ENCODE data around the gene DIPK1A. TPM values are rescaled to one million over a fixed set of nuclear protein-coding genes. Genes with fewer than 3 reads are reported as not detected.

The DIPK1A gene
- total and polyA plus RNA-seq, 2 donors (not counting 1 experiment from before 2014, with no cell fraction given), result 19.7 to 85.7 TPM

- H4K20me1 ChIP-seq (ENCODE audit: control insufficient read depth, extremely low read depth, insufficient read depth, low read length), result no peaks in the 10 kb centered on the region
- H3K4me2 ChIP-seq (ENCODE audit: extremely low read depth, insufficient read depth, low read length), result no peak overlapping the region
- H3K4me1 ChIP-seq (ENCODE audit: control insufficient read depth, extremely low read depth, insufficient read depth, low read length), result peaks cover 2% of the 10 kb centered on the region
- no peak overlapping the region for H2AFZ ChIP-seq (ENCODE audit: low read length)
- no peak overlapping the region for H3K9ac ChIP-seq (ENCODE audit: insufficient read depth, low read length)
- no peak for DNase-seq (ENCODE audit: low read depth in 2 of 2)
- H3K27ac ChIP-seq (ENCODE audit: insufficient read depth, low read length), result no peak overlapping the region
- H3K79me2 ChIP-seq (ENCODE audit: control insufficient read depth, insufficient read depth, low read length), result no peaks in the 10 kb centered on the region
- no peaks in the 10 kb centered on the region for H3K9me3 ChIP-seq (ENCODE audit: control insufficient read depth, insufficient read depth, low read depth, low read length)
- TF ChIP-seq CTCF (conservative IDR thresholded peaks at IDR 0.05 in 1 of 2, IDR thresholded peaks at IDR 0.05 in 1 of 2; ENCODE audit: low read depth in 1 of 2, low read length in 2 of 2) (no peak), EZH2 (IDR thresholded peaks at IDR 0.05; ENCODE audit: low read length, missing control alignments) (no peak)
- no peaks in the 10 kb centered on the region for H3K27me3 ChIP-seq (ENCODE audit: control insufficient read depth, insufficient read depth, low read length)
- no peaks in the 10 kb centered on the region for H3K36me3 ChIP-seq (ENCODE audit: control insufficient read depth, insufficient read depth, low read length)
- no peak overlapping the region for H3K4me3 ChIP-seq (replicated peaks in 1 of 4; ENCODE audit: control extremely low read depth in 1 of 4, insufficient read depth in 1 of 4, low read depth in 3 of 4, low read length in 4 of 4)
These were observed 36.8 kb downstream of the DIPK1A start for GRCh38 chr1:92924501-92924900.

GRCh38 chr1:92923664-92924063 lies 37.6 kb downstream of the DIPK1A start:
- no peak for TF ChIP-seq EZH2 (IDR thresholded peaks at IDR 0.05; ENCODE audit: low read length, missing control alignments)
- no peak for TF ChIP-seq CTCF (conservative IDR thresholded peaks at IDR 0.05 in 1 of 2, IDR thresholded peaks at IDR 0.05 in 1 of 2; ENCODE audit: low read depth in 1 of 2, low read length in 2 of 2)
- Histone ChIP-seq H3K36me3 (ENCODE audit: control insufficient read depth, insufficient read depth, low read length) (no peaks in the 10 kb centered on the region), H3K27me3 (ENCODE audit: control insufficient read depth, insufficient read depth, low read length) (no peaks in the 10 kb centered on the region), H3K4me1 (ENCODE audit: control insufficient read depth, extremely low read depth, insufficient read depth, low read length) (peaks cover 2% of the 10 kb centered on the region), H2AFZ (ENCODE audit: low read length) (no peak overlapping the region), H3K4me3 (replicated peaks in 1 of 4; ENCODE audit: control extremely low read depth in 1 of 4, insufficient read depth in 1 of 4, low read depth in 3 of 4, low read length in 4 of 4) (peak overlapping the region in 2 of 4 experiments; percentile 12 to 39), H4K20me1 (ENCODE audit: control insufficient read depth, extremely low read depth, insufficient read depth, low read length) (no peaks in the 10 kb centered on the region), H3K4me2 (ENCODE audit: extremely low read depth, insufficient read depth, low read length) (peak overlapping the region; percentile 39), H3K27ac (ENCODE audit: insufficient read depth, low read length) (peak overlapping the region; percentile 13), H3K9ac (ENCODE audit: insufficient read depth, low read length) (no peak overlapping the region), H3K9me3 (ENCODE audit: control insufficient read depth, insufficient read depth, low read depth, low read length) (no peaks in the 10 kb centered on the region), H3K79me2 (ENCODE audit: control insufficient read depth, insufficient read depth, low read length) (no peaks in the 10 kb centered on the region)
- DNase-seq (ENCODE audit: low read depth in 2 of 2), result peak in 1 of 2 donors; percentile 69

- Histone ChIP-seq H3K79me2 (ENCODE audit: control insufficient read depth, insufficient read depth, low read length) (no peaks in the 10 kb centered on the region), H3K4me3 (replicated peaks in 1 of 4; ENCODE audit: control extremely low read depth in 1 of 4, insufficient read depth in 1 of 4, low read depth in 3 of 4, low read length in 4 of 4) (no peak overlapping the region), H2AFZ (ENCODE audit: low read length) (no peak overlapping the region), H3K27ac (ENCODE audit: insufficient read depth, low read length) (peak overlapping the region; percentile 14), H3K36me3 (ENCODE audit: control insufficient read depth, insufficient read depth, low read length) (no peaks in the 10 kb centered on the region), H3K4me2 (ENCODE audit: extremely low read depth, insufficient read depth, low read length) (peak overlapping the region; percentile 54), H3K27me3 (ENCODE audit: control insufficient read depth, insufficient read depth, low read length) (no peaks in the 10 kb centered on the region), H3K9me3 (ENCODE audit: control insufficient read depth, insufficient read depth, low read depth, low read length) (no peaks in the 10 kb centered on the region), H3K4me1 (ENCODE audit: control insufficient read depth, extremely low read depth, insufficient read depth, low read length) (peaks cover 2% of the 10 kb centered on the region), H4K20me1 (ENCODE audit: control insufficient read depth, extremely low read depth, insufficient read depth, low read length) (no peaks in the 10 kb centered on the region), H3K9ac (ENCODE audit: insufficient read depth, low read length) (no peak overlapping the region)
- DNase-seq (ENCODE audit: low read depth in 2 of 2), result peak; percentile 42 to 81
- no peak for TF ChIP-seq EZH2 (IDR thresholded peaks at IDR 0.05; ENCODE audit: low read length, missing control alignments)
- TF ChIP-seq CTCF (conservative IDR thresholded peaks at IDR 0.05 in 1 of 2, IDR thresholded peaks at IDR 0.05 in 1 of 2; ENCODE audit: low read depth in 1 of 2, low read length in 2 of 2), result no peak
These were observed 38.8 kb downstream of the DIPK1A start for GRCh38 chr1:92922356-92923035.

Measured in fibroblast of lung (primary cell).